SJCRH30 (cell line): ENCODE results near the gene LYAR. TPM values are rescaled to one million over a fixed set of nuclear protein-coding genes. Genes with fewer than 3 reads are reported as not detected.
"Not testable (repeated sequence)": the region's sequence is repeated elsewhere in the genome, so short reads cannot be mapped to it uniquely, and the experiment has no call there.

Experiments
- DNase-seq, 2 experiments: peaks; one replicate each; pipeline ENCODE4 v3.0.0-alpha.2; 2015 to 2020
- H3K27ac ChIP-seq: fragments of 250-450 bp; sonication (Bioruptor Pico); 2 replicates; pipeline ENCODE4 v1.5.1; 2020; ENCODE audit warnings: mild to moderate bottlenecking, moderate library complexity
- H3K27me3 ChIP-seq: fragments of 250-450 bp; sonication (Bioruptor Pico); 2 replicates; pipeline ENCODE4 v1.5.1; 2020; ENCODE audit warnings: mild to moderate bottlenecking, moderate library complexity
- H3K36me3 ChIP-seq: fragments of 250-450 bp; sonication (Bioruptor Pico); 2 replicates; pipeline ENCODE4 v1.5.1; 2020; ENCODE audit warnings: mild to moderate bottlenecking, moderate library complexity
- H3K4me1 ChIP-seq: fragments of 250-450 bp; sonication (Bioruptor Pico); 2 replicates; pipeline ENCODE4 v1.5.1; 2020; ENCODE audit warnings: mild to moderate bottlenecking, moderate library complexity
- H3K4me3 ChIP-seq: fragments of 250-450 bp; sonication (Bioruptor Pico); 2 replicates; pipeline ENCODE4 v1.5.1; 2020; ENCODE audit warnings: mild to moderate bottlenecking, moderate library complexity
- H3K9me3 ChIP-seq: fragments of 250-450 bp; sonication (Bioruptor Pico); replicated peaks from 2 replicates; pipeline ENCODE4 v1.5.1; 2020; ENCODE audit warnings: mild to moderate bottlenecking, moderate library complexity
- total RNA-seq: library from RNA; depleted of rRNA; stranded (reverse); fragments of >200 nt; shearing (Covaris generic); gene quantifications from 2 replicates; pipeline ENCODE4 v1.2.3, GENCODE V29; 2014

LYAR gene
- total RNA-seq, 1 experiment from 2014 or later: 60.2 TPM

- DNase-seq: peak in 1 of 2 experiments; percentile 41
- no peak overlapping the region for H3K27ac ChIP-seq
Measured at GRCh38 chr4:4260185-4260751, 29.7 kb downstream of the LYAR start.

DNA sequence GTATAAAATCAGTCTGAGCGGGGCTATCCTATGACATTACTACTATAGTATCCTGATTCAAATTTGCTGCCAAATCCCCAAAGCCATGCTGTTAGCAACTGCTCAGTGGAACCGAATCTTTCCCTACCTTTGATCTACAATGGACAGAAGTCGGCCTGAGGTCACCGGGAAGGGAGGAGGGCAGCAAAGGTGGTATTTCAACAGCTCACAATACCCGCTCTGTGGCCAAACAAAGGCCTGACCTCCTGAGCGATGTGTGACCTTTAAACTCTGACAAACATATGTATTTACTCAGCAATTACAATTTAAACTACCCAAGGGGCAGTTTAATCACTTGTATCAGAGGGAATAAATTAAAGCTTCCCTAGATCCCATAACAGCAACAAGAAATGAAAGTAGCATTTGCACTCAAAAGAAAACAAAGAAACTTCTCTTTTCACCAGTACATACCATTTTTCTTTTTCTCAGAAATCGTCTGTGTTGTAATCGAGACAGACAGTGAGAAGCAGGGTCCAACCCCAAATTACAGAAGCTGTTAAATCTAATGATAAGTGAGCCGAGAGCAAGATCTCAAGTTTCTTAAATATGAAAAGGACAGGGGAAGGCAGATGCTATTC, 30.4 kb downstream of the LYAR start:
- no peaks in the 10 kb centered on the region for H3K9me3 ChIP-seq
- H3K36me3 ChIP-seq: no peaks in the 10 kb centered on the region
- no peaks in the 10 kb centered on the region for H3K27me3 ChIP-seq
- no peak overlapping the region for H3K4me3 ChIP-seq
- 0 out of 2 replicates have a peak, but pooled peaks cover 3% of the 10 kb centered on the region for H3K4me1 ChIP-seq
- no peak for DNase-seq
- H3K27ac ChIP-seq: no peak overlapping the region

More at GRCh38 chr4:4260185-4260751, 29.7 kb downstream of the LYAR start:
- Histone ChIP-seq H3K9me3 (no peaks in the 10 kb centered on the region), H3K27me3 (no peaks in the 10 kb centered on the region), H3K36me3 (no peaks in the 10 kb centered on the region), H3K4me1 (0 out of 2 replicates have a peak, but pooled peaks cover 3% of the 10 kb centered on the region), H3K4me3 (no peak overlapping the region)

DNA sequence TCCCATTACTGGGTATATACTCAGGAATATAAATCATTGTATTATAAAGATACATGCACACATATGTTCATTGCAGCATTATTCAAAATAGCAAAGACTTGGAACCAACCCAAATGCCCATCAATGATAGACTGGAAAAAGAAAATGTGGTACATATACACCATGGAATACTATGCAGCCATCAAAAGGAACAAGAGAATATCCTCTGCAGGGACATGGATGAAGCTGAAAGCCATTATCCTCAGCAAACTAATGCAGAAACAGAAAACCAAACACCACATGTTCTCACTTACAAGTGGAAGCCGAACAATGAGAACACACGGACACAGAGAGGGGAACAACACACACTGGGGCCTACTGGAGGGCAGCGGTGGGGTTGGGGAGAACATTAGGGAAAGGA, 32.2 kb downstream of the LYAR start:
- H3K9me3 ChIP-seq, H3K27me3 ChIP-seq, H3K4me3 ChIP-seq, DNase-seq, H3K4me1 ChIP-seq, H3K27ac ChIP-seq, H3K36me3 ChIP-seq: not testable (repeated sequence)

- DNase-seq: no peak
- Histone ChIP-seq H3K4me3 (no peak overlapping the region), H3K27me3 (no peaks in the 10 kb centered on the region), H3K9me3 (no peaks in the 10 kb centered on the region), H3K4me1 (no peaks in the 10 kb centered on the region), H3K36me3 (no peaks in the 10 kb centered on the region), H3K27ac (no peak overlapping the region)
Measured at GRCh38 chr4:4256799-4257198, 33.2 kb downstream of the LYAR start.

- no peak for DNase-seq
- H3K27me3 ChIP-seq: no peaks in the 10 kb centered on the region
- no peak overlapping the region for H3K4me3 ChIP-seq
- peaks cover 4% of the 10 kb centered on the region; the same call in 1 of the 2 replicates for H3K4me1 ChIP-seq
- H3K36me3 ChIP-seq: no peaks in the 10 kb centered on the region
- no peak overlapping the region for H3K27ac ChIP-seq
- no peaks in the 10 kb centered on the region for H3K9me3 ChIP-seq
Measured at GRCh38 chr4:4254666-4255065, 35.3 kb downstream of the LYAR start.

- no peak overlapping the region for H3K4me3 ChIP-seq
- no peaks in the 10 kb centered on the region for H3K27me3 ChIP-seq
- no peak overlapping the region for H3K27ac ChIP-seq
- H3K9me3 ChIP-seq: no peaks in the 10 kb centered on the region
- H3K4me1 ChIP-seq: peaks cover 4% of the 10 kb centered on the region
- no peaks in the 10 kb centered on the region for H3K36me3 ChIP-seq
- no peak for DNase-seq
Measured at GRCh38 chr4:4254199-4254598, 35.8 kb downstream of the LYAR start.

DNA sequence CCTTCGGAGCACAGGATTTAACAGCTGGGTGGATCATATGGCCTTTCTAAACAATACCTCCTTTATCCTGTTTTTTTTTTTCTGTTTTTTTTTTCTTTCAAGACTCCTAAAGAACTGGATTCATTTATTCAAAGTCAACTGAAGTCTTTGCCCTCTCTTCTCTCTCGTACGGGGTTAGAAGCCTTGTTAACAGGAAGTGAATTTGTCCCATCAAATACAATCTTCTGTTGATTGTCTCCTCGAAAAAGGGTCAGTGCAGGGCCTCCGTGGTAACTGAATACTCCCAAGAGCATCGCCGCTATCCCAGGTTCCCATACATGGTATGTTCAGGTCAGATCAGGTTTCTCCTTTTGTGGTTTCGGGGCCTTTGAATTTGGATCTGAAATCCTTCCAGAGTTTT, 40.1 kb downstream of the LYAR start:
- H3K4me1 ChIP-seq: peaks cover 4% of the 10 kb centered on the region
- peaks cover 13% of the 10 kb centered on the region for H3K36me3 ChIP-seq
- peak; percentile 26 to 60 for DNase-seq
- no peak overlapping the region for H3K4me3 ChIP-seq
- H3K27ac ChIP-seq: no peak overlapping the region
- no peaks in the 10 kb centered on the region for H3K27me3 ChIP-seq
- no peaks in the 10 kb centered on the region for H3K9me3 ChIP-seq

DNA sequence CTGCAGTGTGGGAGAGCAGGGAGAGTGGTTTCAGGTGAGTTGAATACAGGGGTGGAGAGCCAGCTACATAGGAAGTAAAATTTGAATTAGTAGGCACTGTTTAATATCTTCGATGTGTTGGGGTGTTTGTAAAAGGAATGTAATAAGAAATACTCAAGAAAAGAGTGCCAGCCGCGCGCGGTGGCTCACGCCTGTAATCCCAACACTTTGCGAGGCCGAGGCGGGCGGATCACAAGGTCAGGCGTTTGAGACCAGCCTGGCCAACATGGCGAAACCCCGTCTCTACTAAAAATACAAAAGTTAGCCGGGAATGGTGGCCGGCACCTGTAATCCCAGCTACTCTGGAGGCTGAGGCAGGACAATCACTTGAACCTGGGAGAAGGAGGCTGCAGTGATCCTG, 40.6 kb downstream of the LYAR start:
- H3K27me3 ChIP-seq, H3K9me3 ChIP-seq, H3K4me1 ChIP-seq, DNase-seq, H3K27ac ChIP-seq: not testable (repeated sequence)
- Histone ChIP-seq H3K4me3 (peak overlapping the region; percentile 94), H3K36me3 (peaks cover 16% of the 10 kb centered on the region)

DNA sequence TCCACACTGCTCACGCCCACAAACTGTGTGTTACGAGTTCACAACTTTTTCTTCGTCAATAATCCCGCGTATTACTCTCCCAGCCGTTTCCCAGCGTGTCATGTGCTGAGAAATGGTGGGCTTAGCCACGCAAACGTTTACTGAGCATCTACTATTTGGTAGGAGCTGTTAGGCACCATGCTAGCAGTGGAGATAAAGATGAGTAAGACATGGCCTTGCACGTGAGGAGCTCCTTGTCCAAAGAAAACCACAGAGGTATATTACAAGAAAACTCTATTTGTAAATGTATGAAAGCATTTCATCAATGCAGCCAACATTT, 41.1 kb downstream of the LYAR start:
- H3K27me3 ChIP-seq: no peaks in the 10 kb centered on the region
- no peaks in the 10 kb centered on the region for H3K9me3 ChIP-seq
- peaks cover 4% of the 10 kb centered on the region for H3K4me1 ChIP-seq
- DNase-seq: no peak
- peak overlapping the region; percentile 94 for H3K4me3 ChIP-seq
- peaks cover 21% of the 10 kb centered on the region for H3K36me3 ChIP-seq
- H3K27ac ChIP-seq: peak overlapping the region; percentile 80

GRCh38 chr4:4248029-4248884, 41.7 kb downstream of the LYAR start, which contains the start of gene TMEM128:
TSS of gene TMEM128 (minus strand) at chr4:4248223. CDS start at chr4:4248202, 21 bp downstream.
- H3K4me1 ChIP-seq: peaks cover 4% of the 10 kb centered on the region
- DNase-seq: peak; percentile 93 to 95
- peak within 1 kb of the TSS; percentile 80 for H3K27ac ChIP-seq
- no peaks in the 10 kb centered on the region for H3K27me3 ChIP-seq
- H3K9me3 ChIP-seq: no peaks in the 10 kb centered on the region
- peak within 1 kb of the TSS; percentile 94 for H3K4me3 ChIP-seq
- peaks cover 27% of the 10 kb centered on the region for H3K36me3 ChIP-seq

DNA sequence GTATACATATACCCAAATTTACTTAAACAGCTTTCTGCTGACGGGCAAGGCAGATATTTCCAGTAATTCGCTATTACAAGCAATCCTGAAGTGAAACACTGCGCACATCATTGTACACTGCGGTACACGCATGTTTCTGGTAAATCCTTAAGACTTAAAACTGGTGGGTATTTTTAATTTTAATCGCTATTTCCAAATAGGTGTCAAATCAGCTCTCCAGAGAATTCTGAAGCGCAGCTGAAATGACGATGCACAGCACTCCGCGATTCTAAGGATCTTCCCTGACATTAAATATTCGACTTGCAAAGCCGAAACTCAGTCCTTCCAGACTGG, 42.3 kb downstream of the LYAR start:
- peaks cover 27% of the 10 kb centered on the region for H3K36me3 ChIP-seq
- no peaks in the 10 kb centered on the region for H3K9me3 ChIP-seq
- peak overlapping the region; percentile 80 for H3K27ac ChIP-seq
- no peaks in the 10 kb centered on the region for H3K27me3 ChIP-seq
- peak overlapping the region; percentile 94 for H3K4me3 ChIP-seq
- no peak for DNase-seq
- peaks cover 4% of the 10 kb centered on the region for H3K4me1 ChIP-seq

GRCh38 chr4:4245172-4245571, 44.8 kb downstream of the LYAR start:
- no peaks in the 10 kb centered on the region for H3K27me3 ChIP-seq
- H3K27ac ChIP-seq: no peak overlapping the region
- H3K9me3 ChIP-seq: no peaks in the 10 kb centered on the region
- H3K4me1 ChIP-seq: peaks cover 4% of the 10 kb centered on the region
- peaks cover 42% of the 10 kb centered on the region for H3K36me3 ChIP-seq
- DNase-seq: no peak
- H3K4me3 ChIP-seq: no peak overlapping the region

DNA sequence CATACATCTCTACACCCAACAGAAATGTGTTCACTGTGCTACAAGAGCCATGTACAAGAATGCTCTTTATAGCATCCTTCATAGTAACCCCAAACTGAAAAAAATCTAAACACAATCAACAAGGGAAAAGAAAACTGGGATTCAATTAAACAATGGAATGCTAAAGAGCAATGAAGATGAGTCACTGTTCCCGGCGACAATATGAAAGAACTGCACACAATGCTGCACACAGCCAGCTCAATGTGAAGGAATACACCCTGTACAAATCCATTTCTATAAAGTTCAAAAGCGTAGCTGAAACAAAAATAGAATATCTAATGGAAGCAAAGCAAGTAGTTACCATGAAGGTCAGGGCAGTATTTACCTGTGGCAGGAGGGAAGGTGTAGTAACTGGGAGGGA, 50.4 kb downstream of the LYAR start:
- H3K4me1 ChIP-seq, H3K9me3 ChIP-seq, DNase-seq, H3K27me3 ChIP-seq, H3K27ac ChIP-seq, H3K4me3 ChIP-seq: not testable (repeated sequence)
- peaks cover 39% of the 10 kb centered on the region for H3K36me3 ChIP-seq

- Histone ChIP-seq H3K4me1 (no peaks in the 10 kb centered on the region), H3K36me3 (peaks cover 5% of the 10 kb centered on the region), H3K4me3 (no peak overlapping the region), H3K27ac (no peak overlapping the region), H3K27me3 (no peaks in the 10 kb centered on the region), H3K9me3 (0 out of 2 replicates have a peak, but pooled peaks cover 3% of the 10 kb centered on the region)
- DNase-seq: no peak
Measured at GRCh38 chr4:4233610-4234009, 56.3 kb downstream of the LYAR start.

- no peak for DNase-seq
- Histone ChIP-seq H3K27ac (no peak overlapping the region), H3K27me3 (no peaks in the 10 kb centered on the region), H3K4me1 (no peaks in the 10 kb centered on the region), H3K9me3 (no peaks in the 10 kb centered on the region), H3K4me3 (no peak overlapping the region), H3K36me3 (no peaks in the 10 kb centered on the region)
Measured at GRCh38 chr4:4228356-4228668, 61.6 kb downstream of the LYAR start.
